Measurements from ENCODE around the gene GCGR.
A peak's percentile ranks its signal among the peaks of the same experiment; 100 is the strongest.

GCGR gene

DNA sequence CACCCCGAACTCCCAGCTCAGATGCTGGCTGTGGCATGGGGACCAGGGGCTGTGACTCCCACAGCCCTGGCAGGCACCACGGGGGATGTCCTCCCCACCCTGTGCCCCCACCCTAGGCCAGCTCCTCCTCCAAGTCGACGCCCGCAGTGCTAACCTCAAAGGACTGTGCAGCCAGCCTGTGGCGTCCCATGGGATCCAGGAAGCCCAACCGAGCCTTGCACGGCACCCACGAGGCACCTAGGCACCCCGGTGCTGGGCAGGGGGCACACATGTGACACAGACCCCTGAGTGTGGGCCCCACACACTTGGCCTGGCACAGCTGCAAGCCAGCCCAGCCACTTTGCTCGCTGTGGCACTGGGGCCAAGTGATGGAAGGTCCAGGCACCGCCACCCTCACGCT, 3.9 kb downstream of the GCGR start:
- in situ Hi-C loops (cut with MboI; ENCODE audit: low pct_unique_long_range_greater_than_20kb, low sequenced_read_pairs, unreplicated experiment), result no loop called here
- TF ChIP-seq CTCF (IDR thresholded peaks at IDR 0.05; ENCODE audit: extremely low read depth, insufficient read depth, missing control alignments), result no peak
- DNase-seq (ENCODE audit: low spot score), result no peak

DNA sequence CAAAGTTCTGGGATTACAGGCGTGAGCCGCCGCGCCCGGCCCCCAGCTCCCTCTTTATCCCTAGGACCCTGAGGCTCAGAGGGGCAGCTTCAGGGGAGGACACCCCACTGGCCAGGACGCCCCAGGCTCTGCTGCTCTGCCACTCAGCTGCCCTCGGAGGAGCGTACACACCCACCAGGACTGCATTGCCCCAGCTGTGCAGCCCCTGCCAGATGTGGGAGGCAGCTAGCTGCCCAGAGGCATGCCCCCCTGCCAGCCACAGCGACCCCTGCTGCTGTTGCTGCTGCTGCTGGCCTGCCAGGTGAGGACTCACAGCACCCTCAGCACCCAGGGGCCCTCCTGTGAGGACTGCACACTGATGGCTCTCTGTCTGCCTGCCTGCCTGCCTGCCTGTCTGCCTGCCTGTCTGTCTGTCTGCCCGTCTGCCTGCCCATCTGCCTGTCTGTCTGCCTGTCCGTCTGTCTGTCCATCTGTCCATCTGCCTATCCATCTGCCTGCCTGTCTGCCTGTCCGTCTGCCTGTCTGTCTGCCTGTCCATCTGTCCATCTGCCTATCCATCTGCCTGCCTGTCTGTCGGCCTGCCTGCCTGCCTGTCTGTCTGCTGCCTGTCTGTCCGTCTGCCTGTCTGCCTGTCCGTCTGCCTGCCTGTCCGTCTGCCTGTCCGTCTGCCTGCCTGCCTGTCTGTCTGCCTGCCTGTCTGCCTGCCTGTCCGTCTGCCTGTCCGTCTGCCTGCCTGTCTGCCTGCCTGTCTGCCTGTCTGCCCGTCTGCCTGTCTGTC, 5.0 kb downstream of the GCGR start:
- in situ Hi-C loops (cut with MboI; ENCODE audit: low pct_unique_long_range_greater_than_20kb, low sequenced_read_pairs, unreplicated experiment), result no loop called here
- DNase-seq (ENCODE audit: low spot score), result no peak
- TF ChIP-seq CTCF (IDR thresholded peaks at IDR 0.05; ENCODE audit: extremely low read depth, insufficient read depth, missing control alignments), result peak; percentile 32

DNA sequence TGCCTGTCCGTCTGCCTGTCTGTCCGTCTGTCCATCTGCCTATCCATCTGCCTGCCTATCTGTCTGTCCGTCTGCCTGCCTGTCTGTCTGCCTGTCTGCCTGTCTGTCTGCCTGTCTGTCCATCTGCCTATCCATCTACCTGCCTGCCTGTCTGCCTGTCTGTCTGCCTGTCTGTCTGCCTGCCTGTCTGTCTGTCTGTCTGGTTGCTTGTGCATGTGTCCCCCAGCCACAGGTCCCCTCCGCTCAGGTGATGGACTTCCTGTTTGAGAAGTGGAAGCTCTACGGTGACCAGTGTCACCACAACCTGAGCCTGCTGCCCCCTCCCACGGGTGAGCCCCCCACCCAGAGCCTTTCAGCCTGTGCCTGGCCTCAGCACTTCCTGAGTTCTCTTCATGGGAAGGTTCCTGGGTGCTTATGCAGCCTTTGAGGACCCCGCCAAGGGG, 5.6 kb downstream of the GCGR start:
- in situ Hi-C loops (cut with MboI; ENCODE audit: low pct_unique_long_range_greater_than_20kb, low sequenced_read_pairs, unreplicated experiment), result no loop called here
- no peak for DNase-seq (ENCODE audit: low spot score)

DNA sequence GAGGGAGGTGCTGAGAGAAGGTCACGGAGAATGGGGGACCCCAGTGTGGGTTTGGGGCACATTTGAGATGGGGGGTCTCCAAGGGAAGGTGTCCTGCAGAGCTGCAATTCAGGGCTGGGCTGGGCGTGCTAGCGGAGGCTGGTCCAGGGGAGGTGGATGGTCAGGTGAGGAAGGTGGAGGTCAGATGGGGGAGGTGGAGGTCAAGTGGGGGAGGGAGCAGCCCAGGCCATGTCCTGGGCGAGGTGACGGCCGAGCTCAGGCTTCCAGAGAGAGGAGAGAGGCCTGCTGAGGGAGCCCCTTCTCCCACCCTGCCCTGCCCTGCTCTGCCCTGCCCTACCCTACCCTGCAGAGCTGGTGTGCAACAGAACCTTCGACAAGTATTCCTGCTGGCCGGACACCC, 6.5 kb downstream of the GCGR start:
- no peak for TF ChIP-seq CTCF (IDR thresholded peaks at IDR 0.05; ENCODE audit: extremely low read depth, insufficient read depth, missing control alignments)
- no peak for DNase-seq (ENCODE audit: low spot score)
- in situ Hi-C loops (cut with MboI; ENCODE audit: low pct_unique_long_range_greater_than_20kb, low sequenced_read_pairs, unreplicated experiment), result no loop called here

More for the DNA sequence above, 5.6 kb downstream of the GCGR start:
- no peak for TF ChIP-seq CTCF (IDR thresholded peaks at IDR 0.05; ENCODE audit: extremely low read depth, insufficient read depth, missing control alignments)

DNA sequence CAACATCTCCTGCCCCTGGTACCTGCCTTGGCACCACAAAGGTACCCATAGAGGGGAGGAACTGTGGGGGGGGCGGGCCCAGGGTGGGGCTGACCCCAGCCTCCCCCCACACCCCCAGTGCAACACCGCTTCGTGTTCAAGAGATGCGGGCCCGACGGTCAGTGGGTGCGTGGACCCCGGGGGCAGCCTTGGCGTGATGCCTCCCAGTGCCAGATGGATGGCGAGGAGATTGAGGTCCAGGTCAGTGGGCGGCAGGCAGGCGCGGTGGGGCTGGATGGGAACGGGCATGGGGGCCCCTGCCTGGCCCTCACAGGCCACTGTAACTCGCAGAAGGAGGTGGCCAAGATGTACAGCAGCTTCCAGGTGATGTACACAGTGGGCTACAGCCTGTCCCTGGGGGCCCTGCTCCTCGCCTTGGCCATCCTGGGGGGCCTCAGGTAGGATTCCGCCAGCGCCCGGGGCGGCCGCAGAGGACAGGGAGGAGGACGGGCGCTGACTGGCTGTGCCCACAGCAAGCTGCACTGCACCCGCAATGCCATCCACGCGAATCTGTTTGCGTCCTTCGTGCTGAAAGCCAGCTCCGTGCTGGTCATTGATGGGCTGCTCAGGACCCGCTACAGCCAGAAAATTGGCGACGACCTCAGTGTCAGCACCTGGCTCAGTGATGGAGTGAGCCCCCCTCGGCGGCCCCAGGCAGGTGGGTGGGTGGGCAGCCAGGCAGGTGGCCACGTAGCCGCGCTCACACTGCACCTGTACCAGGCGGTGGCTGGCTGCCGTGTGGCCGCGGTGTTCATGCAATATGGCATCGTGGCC, 7.1 kb downstream of the GCGR start:
- no peak for TF ChIP-seq CTCF (IDR thresholded peaks at IDR 0.05; ENCODE audit: extremely low read depth, insufficient read depth, missing control alignments)
- no peak for DNase-seq (ENCODE audit: low spot score)
- in situ Hi-C loops (cut with MboI; ENCODE audit: low pct_unique_long_range_greater_than_20kb, low sequenced_read_pairs, unreplicated experiment), result no loop called here

DNA sequence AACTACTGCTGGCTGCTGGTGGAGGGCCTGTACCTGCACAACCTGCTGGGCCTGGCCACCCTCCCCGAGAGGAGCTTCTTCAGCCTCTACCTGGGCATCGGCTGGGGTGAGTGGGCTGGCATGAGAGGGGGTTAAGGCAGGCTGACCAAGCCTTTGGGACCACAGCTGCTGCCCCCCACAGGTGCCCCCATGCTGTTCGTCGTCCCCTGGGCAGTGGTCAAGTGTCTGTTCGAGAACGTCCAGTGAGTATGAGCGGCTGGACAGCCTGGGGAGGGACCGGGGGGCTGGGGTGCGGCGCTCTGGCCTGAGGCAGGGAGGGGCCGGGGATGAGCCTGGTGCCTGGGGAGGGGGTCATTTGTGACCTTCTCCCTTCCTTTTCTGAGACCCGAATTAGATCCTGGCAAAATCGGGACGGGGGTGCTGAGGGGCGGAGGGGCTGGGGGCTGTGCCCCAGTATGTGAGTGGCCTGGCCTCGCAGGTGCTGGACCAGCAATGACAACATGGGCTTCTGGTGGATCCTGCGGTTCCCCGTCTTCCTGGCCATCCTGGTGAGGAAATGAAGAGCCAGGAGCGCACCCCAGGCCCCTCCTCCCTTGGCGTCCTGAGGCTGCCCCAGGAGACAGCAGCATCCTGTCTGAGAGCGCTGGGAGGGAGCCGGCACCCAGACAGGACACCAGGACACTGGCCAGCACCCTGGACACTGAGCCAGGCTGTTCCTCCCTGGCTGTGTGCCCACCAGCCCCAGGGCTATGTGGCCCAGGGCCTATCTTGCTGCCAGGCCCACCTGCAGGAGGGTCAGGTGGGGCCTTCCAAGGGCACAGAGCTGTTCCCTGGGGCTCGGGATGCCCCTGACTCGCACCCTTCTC, 8.0 kb downstream of the GCGR start:
- in situ Hi-C loops (cut with MboI; ENCODE audit: low pct_unique_long_range_greater_than_20kb, low sequenced_read_pairs, unreplicated experiment), result no loop called here
- no peak for TF ChIP-seq CTCF (IDR thresholded peaks at IDR 0.05; ENCODE audit: extremely low read depth, insufficient read depth, missing control alignments)
- no peak for DNase-seq (ENCODE audit: low spot score)

Measured in GM13977 (cell line).